HepG2 (cell line): ENCODE results near the gene ARHGAP33. TPM values are rescaled to one million over a fixed set of nuclear protein-coding genes. Genes with fewer than 3 reads are reported as not detected.

Source experiments
- ARID2 ChIP-seq: sonication (generic); formaldehyde crosslinking; IDR thresholded peaks from 2 replicates; pipeline ENCODE4 v1.8.1; 2022; ENCODE audit warnings: mild to moderate bottlenecking, missing genetic modification reagents, borderline replicate concordance
- ARNT2 ChIP-seq: sonication (generic); formaldehyde crosslinking; IDR thresholded peaks from 2 replicates; pipeline ENCODE4 v1.8.0; 2022; ENCODE audit warnings: mild to moderate bottlenecking, low read depth, missing genetic modification reagents, moderate library complexity
- ERF ChIP-seq: IDR thresholded peaks from 2 replicates; pipeline ENCODE4 v1.6.1; 2018; ENCODE audit warnings: missing biosample characterization, missing genetic modification reagents
- FOXA1 ChIP-seq, 2 experiments: fragments of 450-650 bp in 1 of 2; sonication (generic) in 1 of 2; formaldehyde crosslinking in 1 of 2; IDR thresholded peaks; 2 replicates each; pipeline versions ENCODE4 v1.4.0 to v1.6.1; 2016 to 2020; ENCODE audit warnings: missing genetic modification reagents in 1 of 2
- GRHL1 ChIP-seq: sonication (generic); formaldehyde crosslinking; conservative IDR thresholded peaks from 2 replicates; pipeline ENCODE4 v1.8.0; 2022; ENCODE audit warnings: missing genetic modification reagents
- HDAC6 ChIP-seq: fragments of 200-600 bp; sonication (generic); IDR thresholded peaks from 2 replicates; pipeline ENCODE4 v1.7.0; 2017; ENCODE audit warnings: mild to moderate bottlenecking, antibody characterized with exemption, low read length, low read depth
- IRF1 ChIP-seq: sonication (generic); formaldehyde crosslinking; IDR thresholded peaks from 2 replicates; pipeline ENCODE4 v1.4.0; 2020; ENCODE audit warnings: low read depth, mild to moderate bottlenecking, missing genetic modification reagents
- MYPOP ChIP-seq: sonication (generic); formaldehyde crosslinking; IDR thresholded peaks from 2 replicates; pipeline ENCODE4 v1.8.1; 2023; ENCODE audit warnings: mild to moderate bottlenecking, moderate library complexity, missing genetic modification reagents
- NKX3-1 ChIP-seq: sonication (generic); formaldehyde crosslinking; IDR thresholded peaks from 2 replicates; pipeline ENCODE4 v1.5.0; 2020; ENCODE audit warnings: missing genetic modification reagents
- SATB2 ChIP-seq: sonication (generic); formaldehyde crosslinking; IDR thresholded peaks from 2 replicates; pipeline ENCODE4 v1.5.0; 2020; ENCODE audit warnings: missing genetic modification reagents
- TFDP1 ChIP-seq: IDR thresholded peaks from 2 replicates; pipeline ENCODE4 v1.6.1; 2016; ENCODE audit warnings: missing compliant biosample characterization, missing genetic modification reagents, borderline replicate concordance
- THAP7 ChIP-seq: sonication (generic); formaldehyde crosslinking; IDR thresholded peaks from 2 replicates; pipeline ENCODE4 v1.8.1; 2023; ENCODE audit warnings: mild to moderate bottlenecking, missing genetic modification reagents
- ZBTB34 ChIP-seq: sonication (generic); formaldehyde crosslinking; IDR thresholded peaks from 2 replicates; pipeline ENCODE4 v1.8.0; 2022; ENCODE audit warnings: mild to moderate bottlenecking, missing genetic modification reagents
- ZFP36 ChIP-seq: fragments of 150-350 bp; IDR thresholded peaks from 2 replicates; pipeline ENCODE4 v1.6.1; 2018; ENCODE audit warnings: borderline replicate concordance, low read length, low read depth; ENCODE audit not compliant: partially characterized antibody
- ZNF101 ChIP-seq: sonication (generic); formaldehyde crosslinking; IDR thresholded peaks from 2 replicates; pipeline ENCODE4 v1.4.0; 2020; ENCODE audit warnings: mild to moderate bottlenecking, low read depth, missing genetic modification reagents, borderline replicate concordance
- ZNF136 ChIP-seq: sonication (generic); formaldehyde crosslinking; IDR thresholded peaks from 2 replicates; pipeline ENCODE4 v1.8.1; 2022; ENCODE audit warnings: low read depth, mild to moderate bottlenecking, moderate library complexity, missing genetic modification reagents
- ZNF207 ChIP-seq: fragments of 450-650 bp; IDR thresholded peaks from 2 replicates; pipeline ENCODE4 v1.6.1; 2016; ENCODE audit warnings: antibody characterized with exemption, borderline replicate concordance
- ZNF263 ChIP-seq: sonication (generic); formaldehyde crosslinking; IDR thresholded peaks from 2 replicates; pipeline ENCODE4 v1.4.0; 2020; ENCODE audit warnings: missing genetic modification reagents
- ZNF335 ChIP-seq: sonication (generic); formaldehyde crosslinking; IDR thresholded peaks from 2 replicates; pipeline ENCODE4 v1.4.0; 2020; ENCODE audit warnings: missing genetic modification reagents
- ZNF577 ChIP-seq: sonication (generic); formaldehyde crosslinking; IDR thresholded peaks from 2 replicates; pipeline ENCODE4 v1.4.0; 2020; ENCODE audit warnings: mild to moderate bottlenecking, low read depth, missing genetic modification reagents, borderline replicate concordance
- ZNF747 ChIP-seq: sonication (generic); formaldehyde crosslinking; IDR thresholded peaks from 2 replicates; pipeline ENCODE4 v1.8.1; 2023; ENCODE audit warnings: missing genetic modification reagents, mild to moderate bottlenecking, borderline replicate concordance
- polyA plus RNA-seq, 8 experiments: library from polyadenylated mRNA; depleted of rRNA in 3 of 8; stranded (reverse) in 7 of 8; unstranded in 1 of 8; fragments of >200 nt; fragmentation: Illumina TruSeq in 4 of 8; extraction: Trizol in 4 of 8; gene quantifications; 2 replicates each; pipeline versions ENCODE4 v1.2.1 to v1.2.3, GENCODE V29; 2011 to 2016; ENCODE audit warnings: low read depth in 4 of 8, missing spikeins in 1 of 8, mixed read lengths in 1 of 8; ENCODE audit not compliant: insufficient read depth in 1 of 8
- total RNA-seq, 5 experiments: library from RNA; depleted of rRNA; stranded (reverse); fragments of >200 nt; fragmentation: Illumina TruSeq; extraction: Trizol; gene quantifications; 2 replicates each; pipeline ENCODE4 v1.2.3, GENCODE V29; 2016; ENCODE audit warnings: low read depth in 1 of 5

ARHGAP33 gene
- total and polyA plus RNA-seq, 2 of the 13 experiments (the other 11 are each of a cell fraction or from before 2014, with no cell fraction given): 1.3 to 2.7 TPM

GRCh38 chr19:35740423-35741202, 34.8 kb upstream of the ARHGAP33 start (continued):
- peak; percentile 88 for TF ChIP-seq MYPOP (CRISPR knock-in tag)
- no peak for TF ChIP-seq ZFP36
- 0 out of 2 replicates have a peak, but pooled peaks have one; percentile 42 for TF ChIP-seq ZNF747 (CRISPR knock-in tag)
- TF ChIP-seq NKX3-1 (CRISPR knock-in tag): no peak
- no peak; the same call in 1 of the 2 replicates for TF ChIP-seq ARNT2
- TF ChIP-seq GRHL1 (CRISPR knock-in tag): no peak
- TF ChIP-seq THAP7: peak; percentile 82; the same call in 1 of the 2 replicates
- TF ChIP-seq ZNF335 (CRISPR knock-in tag): 0 out of 2 replicates have a peak, but pooled peaks have one; percentile 22
- TF ChIP-seq SATB2 (CRISPR knock-in tag): 0 out of 2 replicates have a peak, but pooled peaks have one; percentile 67
- no peak for TF ChIP-seq IRF1 (CRISPR knock-in tag)
- peak; percentile 54; the same call in 1 of the 2 replicates for TF ChIP-seq ZNF136
- no peak for TF ChIP-seq HDAC6
- TF ChIP-seq ZNF207: no peak
- TF ChIP-seq TFDP1 (CRISPR knock-in tag): peak; percentile 86; the same call in 1 of the 2 replicates
- TF ChIP-seq ZBTB34 (CRISPR knock-in tag): no peak
- no peak for TF ChIP-seq FOXA1 (IDR thresholded peaks at IDR 0.05)
- peak; percentile 32; the same call in 1 of the 2 replicates for TF ChIP-seq FOXA1 (CRISPR knock-in tag; IDR thresholded peaks at IDR 0.05)
- peak; percentile 76 for TF ChIP-seq ERF (CRISPR knock-in tag)
- no peak; the same call in 1 of the 2 replicates for TF ChIP-seq ZNF263 (CRISPR knock-in tag)
- no peak for TF ChIP-seq ZNF101 (CRISPR knock-in tag)
- TF ChIP-seq ZNF577 (CRISPR knock-in tag): no peak
- TF ChIP-seq ARID2: no peak
